ENCODE data around the gene P2RY2. TPM values are rescaled to one million over a fixed set of nuclear protein-coding genes. Genes with fewer than 3 reads are reported as not detected.

Gene P2RY2
- total RNA-seq, 1 donor from 2014 or later: 4.2 TPM

DNA sequence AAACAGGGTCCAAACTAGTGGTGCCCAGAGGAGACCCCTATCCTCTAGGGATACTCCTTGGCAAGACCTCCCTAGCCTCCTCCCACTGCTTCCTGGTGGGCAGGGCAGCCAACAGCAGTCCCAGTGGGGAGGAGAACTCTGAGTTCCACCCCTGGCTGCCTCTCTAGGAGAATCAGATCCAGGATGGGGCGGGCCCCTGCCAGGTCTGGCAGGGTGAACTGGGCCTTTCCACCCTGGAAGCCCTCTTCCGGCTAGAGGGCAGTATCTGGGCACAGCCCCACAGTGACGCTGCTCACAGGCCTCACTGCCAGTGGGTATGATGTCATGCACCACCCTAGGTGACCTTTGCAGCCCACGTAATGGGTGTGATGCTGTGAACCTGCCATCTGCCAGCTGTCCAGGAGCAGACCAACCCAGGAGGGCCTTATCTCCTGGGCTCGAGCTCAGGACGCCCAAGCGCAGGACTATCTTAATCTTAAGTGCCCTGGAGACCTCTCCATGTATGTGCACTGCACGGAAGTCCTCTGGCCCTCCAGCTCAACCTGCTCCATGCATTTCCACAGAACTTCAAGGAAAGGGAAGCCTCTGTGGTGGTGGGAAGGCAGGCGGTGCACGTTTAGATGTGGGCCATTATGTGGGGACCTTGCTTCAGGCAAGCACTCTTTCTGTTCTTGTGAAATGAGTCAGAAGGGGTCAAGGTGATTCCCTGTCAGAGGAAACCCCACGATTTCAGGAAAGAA, 44.2 kb upstream of the P2RY2 start:
- Histone ChIP-seq H3K4me3 (ENCODE audit: low read depth, low read length) (no peak overlapping the region), H3K36me3 (ENCODE audit: control insufficient read depth, insufficient read depth, low read length) (no peaks in the 10 kb centered on the region), H3K27me3 (ENCODE audit: control insufficient read depth, insufficient read depth, low read length) (no peaks in the 10 kb centered on the region)
- TF ChIP-seq, protein P1, sequence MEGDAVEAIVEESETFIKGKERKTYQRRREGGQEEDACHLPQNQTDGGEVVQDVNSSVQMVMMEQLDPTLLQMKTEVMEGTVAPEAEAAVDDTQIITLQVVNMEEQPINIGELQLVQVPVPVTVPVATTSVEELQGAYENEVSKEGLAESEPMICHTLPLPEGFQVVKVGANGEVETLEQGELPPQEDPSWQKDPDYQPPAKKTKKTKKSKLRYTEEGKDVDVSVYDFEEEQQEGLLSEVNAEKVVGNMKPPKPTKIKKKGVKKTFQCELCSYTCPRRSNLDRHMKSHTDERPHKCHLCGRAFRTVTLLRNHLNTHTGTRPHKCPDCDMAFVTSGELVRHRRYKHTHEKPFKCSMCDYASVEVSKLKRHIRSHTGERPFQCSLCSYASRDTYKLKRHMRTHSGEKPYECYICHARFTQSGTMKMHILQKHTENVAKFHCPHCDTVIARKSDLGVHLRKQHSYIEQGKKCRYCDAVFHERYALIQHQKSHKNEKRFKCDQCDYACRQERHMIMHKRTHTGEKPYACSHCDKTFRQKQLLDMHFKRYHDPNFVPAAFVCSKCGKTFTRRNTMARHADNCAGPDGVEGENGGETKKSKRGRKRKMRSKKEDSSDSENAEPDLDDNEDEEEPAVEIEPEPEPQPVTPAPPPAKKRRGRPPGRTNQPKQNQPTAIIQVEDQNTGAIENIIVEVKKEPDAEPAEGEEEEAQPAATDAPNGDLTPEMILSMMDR (IDR thresholded peaks at IDR 0.05; ENCODE audit: insufficient read depth, low read length, poor library complexity, severe bottlenecking): no peak
- no peak for DNase-seq (ENCODE audit: low read depth)

GRCh38 chr11:73174495-73174791, 43.6 kb upstream of the P2RY2 start:
- H3K4me3 ChIP-seq (ENCODE audit: low read depth, low read length): no peak overlapping the region
- TF ChIP-seq, protein P1 (IDR thresholded peaks at IDR 0.05; ENCODE audit: insufficient read depth, low read length, poor library complexity, severe bottlenecking): no peak
- DNase-seq (ENCODE audit: low read depth): no peak
- H3K36me3 ChIP-seq (ENCODE audit: control insufficient read depth, insufficient read depth, low read length): no peaks in the 10 kb centered on the region
- H3K27me3 ChIP-seq (ENCODE audit: control insufficient read depth, insufficient read depth, low read length): no peaks in the 10 kb centered on the region

DNA sequence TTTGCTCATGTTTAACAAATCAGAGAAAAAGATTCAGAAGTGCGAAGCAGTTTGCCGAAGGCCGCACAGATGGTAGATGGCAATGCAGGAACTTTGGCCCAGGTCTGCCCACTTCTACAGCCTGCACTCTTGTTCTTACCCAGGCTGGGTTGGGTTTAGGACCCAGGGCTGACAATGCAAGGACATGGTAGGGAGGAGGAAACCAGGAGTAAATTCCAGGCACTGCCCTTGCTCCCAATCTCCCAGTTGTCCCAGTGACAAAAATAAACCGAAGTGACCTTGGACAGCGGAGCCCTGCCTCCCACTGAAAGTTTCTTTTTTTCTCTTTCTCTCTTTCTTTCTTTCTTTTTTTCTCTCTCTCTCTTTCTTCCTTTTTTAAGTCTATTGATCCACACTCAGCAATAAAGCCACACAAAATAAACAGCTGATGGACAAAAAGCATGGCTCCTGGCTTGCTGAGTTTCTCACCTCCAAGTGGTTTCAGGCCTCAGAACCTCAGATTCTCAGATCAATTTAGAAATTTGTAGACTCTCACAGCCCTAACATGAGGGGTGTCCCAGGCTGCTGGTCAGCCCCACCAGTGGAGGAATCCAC, 42.4 kb upstream of the P2RY2 start:
- H3K36me3 ChIP-seq (ENCODE audit: control insufficient read depth, insufficient read depth, low read length): no peaks in the 10 kb centered on the region
- H3K4me3 ChIP-seq (ENCODE audit: low read depth, low read length): no peak overlapping the region
- no peaks in the 10 kb centered on the region for H3K27me3 ChIP-seq (ENCODE audit: control insufficient read depth, insufficient read depth, low read length)
- no peak for DNase-seq (ENCODE audit: low read depth)
- TF ChIP-seq, protein P1 (IDR thresholded peaks at IDR 0.05; ENCODE audit: insufficient read depth, low read length, poor library complexity, severe bottlenecking): no peak

- TF ChIP-seq, protein P1 (IDR thresholded peaks at IDR 0.05; ENCODE audit: insufficient read depth, low read length, poor library complexity, severe bottlenecking): no peak
- no peak overlapping the region for H3K4me3 ChIP-seq (ENCODE audit: low read depth, low read length)
- H3K27me3 ChIP-seq (ENCODE audit: control insufficient read depth, insufficient read depth, low read length): no peaks in the 10 kb centered on the region
- DNase-seq (ENCODE audit: low read depth): no peak
- H3K36me3 ChIP-seq (ENCODE audit: control insufficient read depth, insufficient read depth, low read length): no peaks in the 10 kb centered on the region
These were observed 41.8 kb upstream of the P2RY2 start for GRCh38 chr11:73176145-73176873.

GRCh38 chr11:73176874-73177155, 41.3 kb upstream of the P2RY2 start:
- no peak for DNase-seq (ENCODE audit: low read depth)
- H3K27me3 ChIP-seq (ENCODE audit: control insufficient read depth, insufficient read depth, low read length): no peaks in the 10 kb centered on the region
- TF ChIP-seq, protein P1 (IDR thresholded peaks at IDR 0.05; ENCODE audit: insufficient read depth, low read length, poor library complexity, severe bottlenecking): no peak
- H3K4me3 ChIP-seq (ENCODE audit: low read depth, low read length): no peak overlapping the region
- no peaks in the 10 kb centered on the region for H3K36me3 ChIP-seq (ENCODE audit: control insufficient read depth, insufficient read depth, low read length)

Data from kidney epithelial cell (primary cell).